IMR-90 (cell line): ENCODE measurements around the gene IDH3B. TPM values are rescaled to one million over a fixed set of nuclear protein-coding genes. Genes with fewer than 3 reads are reported as not detected.

Experiments used
- microRNA-seq, 2 experiments: library from miRNA; stranded (forward) in 1 of 2; unstranded in 1 of 2; fragments of 10-50 nt in 1 of 2; fragments of <30 nt in 1 of 2; gene quantifications in 1 of 2; microRNA quantifications in 1 of 2; one replicate each; pipeline versions ENCODE3 to v1.1.0; 2013 to 2020; ENCODE audit not compliant: insufficient read depth in 1 of 2, insufficient read length in 1 of 2, unreplicated experiment in 1 of 2
- polyA plus RNA-seq, 3 experiments: library from polyadenylated mRNA; depleted of rRNA; stranded (reverse); fragments of >200 nt; gene quantifications; 2 replicates each; pipeline ENCODE4 v1.2.3, GENCODE V29; 2012; ENCODE audit warnings: low replicate concordance in 1 of 3
- small RNA-seq, 5 experiments: library from RNA; depleted of rRNA; stranded (forward); fragments of <200 nt; gene quantifications; one replicate each; pipeline ENCODE3, GENCODE V24; 2012
- total RNA-seq: library from RNA; depleted of rRNA; stranded (reverse); fragments of >200 nt; gene quantifications from 2 replicates; pipeline ENCODE4 v1.2.3, GENCODE V29; 2012; rRNA removed

IDH3B gene
- total and polyA plus RNA-seq, 2 of the 4 experiments (the other 2 are of a cell fraction): 151 to 160 TPM

Small RNAs within 50 kb of the gene (microRNA-seq; reads per million reads assigned to microRNA genes)
- gene MIR1292 (ENCODE audit: unreplicated experiment) (9.1 reads per million, percentile 21 among the genes with 10 or more reads in this experiment), gene SNORA51 (ENCODE audit: insufficient read depth, insufficient read length) (not detected), gene SNORD110 (ENCODE audit: insufficient read depth, insufficient read length) (not detected), gene SNORD56 (ENCODE audit: insufficient read depth, insufficient read length) (not detected), gene SNORD57 (ENCODE audit: insufficient read depth, insufficient read length) (not detected), gene SNORD86 (ENCODE audit: insufficient read depth, insufficient read length) (not detected)

Small RNAs within 50 kb of the gene (small RNA-seq; reads per million reads assigned to genes)
- gene SNORA51 (0 to 0.18 (median 0) reads per million in 5 experiments), gene SNORD110 (0 reads per million in 5 experiments), gene SNORD56 (0 reads per million in 5 experiments), gene SNORD57 (0 reads per million in 5 experiments), gene SNORD86 (0 reads per million in 5 experiments)

Other genes with a start within 250 kb of the IDH3B start
- gene SNRPB, start 193.4 kb downstream of the IDH3B start, total RNA-seq: 103 and 109 TPM in 2 replicates
- gene SNRPB, start 193.4 kb downstream of the IDH3B start, polyA plus RNA-seq (2012; rRNA removed): 214 and 249 TPM in 2 replicates
- gene ZNF343, start 155.3 kb downstream of the IDH3B start, total RNA-seq: 18.9 and 26.2 TPM in 2 replicates
- 7.4 and 7.8 TPM in 2 replicates for gene ZNF343, start 155.3 kb downstream of the IDH3B start, polyA plus RNA-seq (2012; rRNA removed)
- gene TMC2, start 127.6 kb downstream of the IDH3B start, total RNA-seq: not detected in 2 replicates
- not detected in 2 replicates for gene TMC2, start 127.6 kb downstream of the IDH3B start, polyA plus RNA-seq (2012; rRNA removed)
- 170 and 231 TPM in 2 replicates for gene NOP56, start 11.6 kb downstream of the IDH3B start, total RNA-seq
- gene NOP56, start 11.6 kb downstream of the IDH3B start, polyA plus RNA-seq (2012; rRNA removed): 164 and 189 TPM in 2 replicates
- gene EBF4, start 28.6 kb upstream of the IDH3B start, total RNA-seq: under 0.01 and 0.18 TPM in 2 replicates
- gene EBF4, start 28.6 kb upstream of the IDH3B start, polyA plus RNA-seq (2012; rRNA removed): 1.0 and 1.1 TPM in 2 replicates
- 0.83 and 1.1 TPM in 2 replicates for gene CPXM1, start 136.4 kb upstream of the IDH3B start, total RNA-seq
- 4.5 and 4.6 TPM in 2 replicates for gene CPXM1, start 136.4 kb upstream of the IDH3B start, polyA plus RNA-seq (2012; rRNA removed)
- 0.36 TPM in 1 of 2 replicates, not detected in the other for gene C20orf141, start 150.8 kb upstream of the IDH3B start, total RNA-seq
- gene C20orf141, start 150.8 kb upstream of the IDH3B start, polyA plus RNA-seq (2012; rRNA removed): 0.53 and 0.91 TPM in 2 replicates
- not detected in 2 replicates for gene TMEM239, start 152.1 kb upstream of the IDH3B start, total RNA-seq
- gene TMEM239, start 152.1 kb upstream of the IDH3B start, polyA plus RNA-seq (2012; rRNA removed): 0.32 TPM in 1 of 2 replicates, not detected in the other
- 8.1 and 9.7 TPM in 2 replicates for gene PCED1A, start 176.4 kb upstream of the IDH3B start, total RNA-seq
- gene PCED1A, start 176.4 kb upstream of the IDH3B start, polyA plus RNA-seq (2012; rRNA removed): 33.4 and 37.0 TPM in 2 replicates
- gene VPS16, start 176.5 kb upstream of the IDH3B start, total RNA-seq: 41.7 and 48.0 TPM in 2 replicates
- gene VPS16, start 176.5 kb upstream of the IDH3B start, polyA plus RNA-seq (2012; rRNA removed): 37.6 and 38.7 TPM in 2 replicates
- gene PTPRA, start 209.3 kb upstream of the IDH3B start, total RNA-seq: 44.4 and 50.0 TPM in 2 replicates
- 34.3 and 35.0 TPM in 2 replicates for gene PTPRA, start 209.3 kb upstream of the IDH3B start, polyA plus RNA-seq (2012; rRNA removed)